Activated T-cell treated with anti-CD3 and anti-CD28 coated beads for 4 hours (primary cell): ENCODE data around the gene SPATA31A7.
"Not testable (repeated sequence)": the region's sequence is repeated elsewhere in the genome, so short reads cannot be mapped to it uniquely, and the experiment has no call there.

ENCODE experiments used
- DNase-seq: peaks from one replicate; pipeline ENCODE4 v3.0.0-alpha.2; 2020

SPATA31A7 gene

DNA sequence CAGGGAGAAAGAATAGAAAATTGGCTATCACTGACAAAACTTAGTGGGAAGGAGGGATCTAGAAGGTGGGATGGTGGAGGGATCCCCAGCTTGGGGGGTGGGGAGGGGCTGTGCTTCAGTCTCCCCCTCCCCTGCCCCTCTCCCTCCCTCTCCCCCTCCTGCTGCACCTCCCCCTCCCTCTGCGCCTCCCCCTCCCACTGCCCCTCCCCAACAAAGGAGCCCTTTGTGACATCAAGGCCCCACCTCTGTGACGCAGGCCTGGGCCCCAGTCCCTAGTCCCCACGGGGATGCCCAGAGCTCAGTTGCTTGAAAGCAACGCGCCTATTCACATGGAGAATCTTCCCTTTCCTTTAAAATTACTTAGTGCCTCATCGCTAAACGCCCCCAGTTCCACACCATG lies at the start of gene SPATA31A7:
Gene SPATA31A7 (plus strand): TSS at position 301 of the 400 bp plus-strand sequence. CDS start 29 bp downstream, at position 330.
- DNase-seq: not testable (repeated sequence)

DNA sequence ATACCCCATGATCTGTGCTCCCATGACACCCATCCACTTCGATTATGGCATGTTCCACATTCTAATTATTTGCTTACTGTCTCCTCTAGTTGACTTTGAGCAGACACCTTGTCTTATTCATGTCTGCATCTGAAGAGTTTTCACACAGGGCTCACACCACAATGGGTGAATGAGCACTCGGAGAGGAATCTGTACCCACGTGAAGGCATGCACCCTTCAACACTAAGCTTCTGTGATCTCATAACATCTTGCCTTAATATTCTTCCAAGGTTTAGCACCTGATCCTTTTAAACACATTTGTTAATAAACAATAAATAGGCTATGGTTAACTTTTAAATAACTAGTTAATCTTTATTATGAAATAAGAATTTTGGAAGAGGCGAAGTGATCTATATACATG lies 36.6 kb downstream of the SPATA31A7 start:
- DNase-seq: not testable (repeated sequence)
